ENCODE results near the gene WDFY1. TPM values are rescaled to one million over a fixed set of nuclear protein-coding genes. Genes with fewer than 3 reads are reported as not detected.

WDFY1 gene
- total RNA-seq, 1 donor from 2014 or later: 177 TPM

- H4K20me1 ChIP-seq (ENCODE audit: low read depth): peaks cover 43% of the 10 kb centered on the region
- no peak for TF ChIP-seq CTCF (IDR thresholded peaks at IDR 0.05)
- TF ChIP-seq EZH2 (IDR thresholded peaks at IDR 0.05): no peak
- no peak for TF ChIP-seq EZH2phosphoT487 (IDR thresholded peaks at IDR 0.05)
- H3K27me3 ChIP-seq: no peaks in the 10 kb centered on the region
- peaks cover 11% of the 10 kb centered on the region for H3K36me3 Mint-ChIP-seq
- no peak overlapping the region for H3K9ac ChIP-seq
- peaks cover 39% of the 10 kb centered on the region for H3K79me2 ChIP-seq (ENCODE audit: low read depth)
- no peak for DNase-seq (ENCODE audit: low spot score)
- H3K36me3 ChIP-seq: peaks cover 12% of the 10 kb centered on the region
- peaks cover 4% of the 10 kb centered on the region for H3K27me3 Mint-ChIP-seq (ENCODE audit: insufficient read depth, low read depth)
- H3K4me1 ChIP-seq: no peaks in the 10 kb centered on the region
- H2AFZ ChIP-seq (replicated peaks): no peak overlapping the region
- no peak overlapping the region for H3K4me2 ChIP-seq
- no peak overlapping the region for H3K4me3 ChIP-seq
- no peak overlapping the region for H3K27ac Mint-ChIP-seq
- peaks cover 8% of the 10 kb centered on the region for H3K4me1 Mint-ChIP-seq
- no peak overlapping the region for H3K27ac ChIP-seq
- no peak overlapping the region for H3K4me3 Mint-ChIP-seq
- no peaks in the 10 kb centered on the region for H3F3A ChIP-seq (ENCODE audit: low read depth)
- no peaks in the 10 kb centered on the region for H3K9me3 ChIP-seq (ENCODE audit: low read depth)
- H3K9me3 Mint-ChIP-seq: no peaks in the 10 kb centered on the region
Measured at GRCh38 chr2:223909001-223909741, 36.0 kb downstream of the WDFY1 start.

GRCh38 chr2:223908304-223908998, 36.7 kb downstream of the WDFY1 start:
- Histone ChIP-seq H3K27ac (no peak overlapping the region), H3F3A (ENCODE audit: low read depth) (no peaks in the 10 kb centered on the region), H3K36me3 (peaks cover 12% of the 10 kb centered on the region), H3K4me3 (no peak overlapping the region), H3K9ac (no peak overlapping the region), H2AFZ (replicated peaks) (no peak overlapping the region), H3K4me1 (no peaks in the 10 kb centered on the region), H3K4me2 (no peak overlapping the region), H4K20me1 (ENCODE audit: low read depth) (peaks cover 39% of the 10 kb centered on the region), H3K27me3 (no peaks in the 10 kb centered on the region), H3K79me2 (ENCODE audit: low read depth) (peaks cover 34% of the 10 kb centered on the region), H3K9me3 (ENCODE audit: low read depth) (no peaks in the 10 kb centered on the region)
- TF ChIP-seq CTCF (IDR thresholded peaks at IDR 0.05) (no peak), EZH2 (IDR thresholded peaks at IDR 0.05) (no peak), EZH2phosphoT487 (IDR thresholded peaks at IDR 0.05) (no peak)
- no peaks in the 10 kb centered on the region for H3K9me3 Mint-ChIP-seq
- H3K4me3 Mint-ChIP-seq: no peak overlapping the region
- H3K4me1 Mint-ChIP-seq: peaks cover 8% of the 10 kb centered on the region
- no peak for DNase-seq (ENCODE audit: low spot score)
- H3K36me3 Mint-ChIP-seq: peaks cover 11% of the 10 kb centered on the region
- H3K27ac Mint-ChIP-seq: peak overlapping the region; percentile 3
- H3K27me3 Mint-ChIP-seq (ENCODE audit: insufficient read depth, low read depth): peaks cover 4% of the 10 kb centered on the region

GRCh38 chr2:223905996-223906395, 39.1 kb downstream of the WDFY1 start:
- Mint-ChIP-seq H3K4me3 (no peak overlapping the region), H3K9me3 (no peaks in the 10 kb centered on the region), H3K4me1 (peaks cover 8% of the 10 kb centered on the region), H3K27ac (no peak overlapping the region), H3K36me3 (peaks cover 8% of the 10 kb centered on the region), H3K27me3 (ENCODE audit: insufficient read depth, low read depth) (peaks cover 6% of the 10 kb centered on the region)
- Histone ChIP-seq H3F3A (ENCODE audit: low read depth) (no peaks in the 10 kb centered on the region), H3K4me3 (no peak overlapping the region), H3K9me3 (ENCODE audit: low read depth) (no peaks in the 10 kb centered on the region), H4K20me1 (ENCODE audit: low read depth) (peaks cover 28% of the 10 kb centered on the region), H3K4me2 (no peak overlapping the region), H2AFZ (replicated peaks) (no peak overlapping the region), H3K79me2 (ENCODE audit: low read depth) (peaks cover 18% of the 10 kb centered on the region), H3K27ac (no peak overlapping the region), H3K27me3 (no peaks in the 10 kb centered on the region), H3K9ac (no peak overlapping the region), H3K4me1 (no peaks in the 10 kb centered on the region), H3K36me3 (peaks cover 12% of the 10 kb centered on the region)
- TF ChIP-seq EZH2phosphoT487 (IDR thresholded peaks at IDR 0.05) (no peak), EZH2 (IDR thresholded peaks at IDR 0.05) (no peak), CTCF (IDR thresholded peaks at IDR 0.05) (no peak)
- no peak for DNase-seq (ENCODE audit: low spot score)
